GM23338 (cell line): ENCODE results near the gene NWD2. TPM values are rescaled to one million over a fixed set of nuclear protein-coding genes. Genes with fewer than 3 reads are reported as not detected.

Experiments used
- ATAC-seq: fragments of 200-7000 bp; cut with Tn5 transposase; 3 replicates; pipeline ENCODE4 v1.9.1; 2020
- DNase-seq: peaks from one replicate; pipeline ENCODE4 v3.0.0-alpha.2; 2015; ENCODE audit warnings: low spot score
- H2AFZ ChIP-seq: fragments of 200-600 bp; sonication (generic); 2 replicates; pipeline ENCODE4 v1.8.0; 2016; ENCODE audit warnings: antibody characterized with exemption, mild to moderate bottlenecking, moderate library complexity
- H3F3A ChIP-seq: fragments of 200-600 bp; sonication (generic); replicated peaks from 2 replicates; pipeline ENCODE4 v1.8.0; 2017; ENCODE audit warnings: antibody characterized with exemption, mixed run types, low read depth
- H3K27ac ChIP-seq: fragments of 200-600 bp; sonication (generic); 2 replicates; pipeline ENCODE4 v1.6.1; 2016; ENCODE audit warnings: low read depth
- H3K27me3 ChIP-seq: fragments of 200-600 bp; sonication (generic); 2 replicates; pipeline ENCODE4 v1.8.0; 2016; ENCODE audit warnings: mild to moderate bottlenecking, mixed run types, moderate library complexity; ENCODE audit not compliant: insufficient read depth
- H3K36me3 ChIP-seq: fragments of 200-600 bp; sonication (generic); 2 replicates; pipeline ENCODE4 v1.8.0; 2016; ENCODE audit warnings: mild to moderate bottlenecking; ENCODE audit not compliant: insufficient read depth
- H3K4me1 ChIP-seq: fragments of 200-600 bp; sonication (generic); 2 replicates; pipeline ENCODE4 v1.8.0; 2016; ENCODE audit warnings: mild to moderate bottlenecking, moderate library complexity; ENCODE audit not compliant: insufficient read depth
- H3K4me2 ChIP-seq: fragments of 200-600 bp; sonication (generic); 2 replicates; pipeline ENCODE4 v1.7.1; 2017; ENCODE audit warnings: mixed run types
- H3K4me3 ChIP-seq: fragments of 200-600 bp; sonication (generic); 2 replicates; pipeline ENCODE4 v1.6.1; 2016; ENCODE audit warnings: mixed run types
- H3K79me2 ChIP-seq: fragments of 200-600 bp; sonication (generic); replicated peaks from 2 replicates; pipeline ENCODE4 v1.8.0; 2017; ENCODE audit warnings: mild to moderate bottlenecking; ENCODE audit not compliant: insufficient read depth
- H3K9me2 ChIP-seq: fragments of 200-600 bp; sonication (generic); 2 replicates; pipeline ENCODE4 v1.8.0; 2017; ENCODE audit not compliant: insufficient read depth
- H4K20me1 ChIP-seq: fragments of 200-600 bp; sonication (generic); replicated peaks from 2 replicates; pipeline ENCODE4 v1.8.0; 2017; ENCODE audit warnings: mild to moderate bottlenecking; ENCODE audit not compliant: insufficient read depth
- H3K27ac Mint-ChIP-seq: 2 replicates; pipeline ENCODE4 v1.8.0; 2020; ENCODE audit warnings: inconsistent platforms, mild to moderate bottlenecking, moderate library complexity, mixed read lengths
- H3K27me3 Mint-ChIP-seq: 3 replicates; pipeline ENCODE4 v1.8.0; 2022; ENCODE audit warnings: low read depth, mild to moderate bottlenecking, moderate library complexity, mixed read lengths, inconsistent platforms; ENCODE audit not compliant: insufficient read depth, poor library complexity
- H3K36me3 Mint-ChIP-seq: 3 replicates; pipeline ENCODE4 v1.8.0; 2021; ENCODE audit warnings: low read depth, mild to moderate bottlenecking, inconsistent platforms, moderate library complexity, mixed read lengths
- H3K4me1 Mint-ChIP-seq: 3 replicates; pipeline ENCODE4 v1.8.0; 2020; ENCODE audit warnings: mild to moderate bottlenecking, inconsistent platforms, mixed read lengths
- H3K4me3 Mint-ChIP-seq: 3 replicates; pipeline ENCODE4 v1.8.0; 2021; ENCODE audit warnings: moderate library complexity, mild to moderate bottlenecking, inconsistent platforms, mixed read lengths
- H3K9me3 Mint-ChIP-seq: 3 replicates; pipeline ENCODE4 v1.8.0; 2020; ENCODE audit warnings: moderate library complexity, mild to moderate bottlenecking, inconsistent platforms, mixed read lengths
- CREB1 ChIP-seq: fragments of 250-450 bp; sonication (Bioruptor Pico); IDR thresholded peaks from 2 replicates; pipeline ENCODE4 v1.5.0; 2020; ENCODE audit warnings: low read depth, mild to moderate bottlenecking, moderate library complexity
- EZH2phosphoT487 ChIP-seq: fragments of 200-600 bp; sonication (generic); IDR thresholded peaks from one replicate; pipeline ENCODE4 v1.8.1; 2018; ENCODE audit warnings: antibody characterized with exemption; ENCODE audit not compliant: unreplicated experiment
- JUNB ChIP-seq: IDR thresholded peaks from one replicate; pipeline ENCODE4 v1.6.1; 2016; ENCODE audit warnings: antibody characterized with exemption; ENCODE audit not compliant: unreplicated experiment
- POLR2AphosphoS5 ChIP-seq: IDR thresholded peaks from 2 replicates; pipeline ENCODE4 v1.6.1; 2016; ENCODE audit warnings: antibody characterized with exemption, low read depth
- ZNF114 ChIP-seq: fragments of 250-450 bp; sonication (Bioruptor Pico); IDR thresholded peaks from 2 replicates; pipeline ENCODE4 v1.5.0; 2020; ENCODE audit warnings: mild to moderate bottlenecking, moderate library complexity
- ZNF331 ChIP-seq: fragments of 250-450 bp; sonication (Bioruptor Pico); IDR thresholded peaks from 2 replicates; pipeline ENCODE4 v1.5.0; 2020; ENCODE audit warnings: low read depth, mild to moderate bottlenecking, moderate library complexity
- polyA plus RNA-seq: library from polyadenylated mRNA; unstranded; fragments of >200 nt; fragmentation: Nextera tagmentation; extraction: Ambion mirVana; gene quantifications from 2 replicates; pipeline ENCODE4 v1.2.1, GENCODE V29; 2016
- total RNA-seq: library from RNA; depleted of rRNA; stranded (reverse); fragments of >200 nt; shearing (Covaris generic); gene quantifications from 2 replicates; pipeline ENCODE4 v1.2.3, GENCODE V29; 2014
- TF ChIP-seq, protein P1 (sequence below): IDR thresholded peaks from one replicate; pipeline ENCODE4 v1.6.1; 2018; ENCODE audit warnings: antibody characterized with exemption; ENCODE audit not compliant: unreplicated experiment

NWD2 gene
- total and polyA plus RNA-seq, 2 experiments from 2014 or later: 0.07 TPM; not detected in 1

DNA sequence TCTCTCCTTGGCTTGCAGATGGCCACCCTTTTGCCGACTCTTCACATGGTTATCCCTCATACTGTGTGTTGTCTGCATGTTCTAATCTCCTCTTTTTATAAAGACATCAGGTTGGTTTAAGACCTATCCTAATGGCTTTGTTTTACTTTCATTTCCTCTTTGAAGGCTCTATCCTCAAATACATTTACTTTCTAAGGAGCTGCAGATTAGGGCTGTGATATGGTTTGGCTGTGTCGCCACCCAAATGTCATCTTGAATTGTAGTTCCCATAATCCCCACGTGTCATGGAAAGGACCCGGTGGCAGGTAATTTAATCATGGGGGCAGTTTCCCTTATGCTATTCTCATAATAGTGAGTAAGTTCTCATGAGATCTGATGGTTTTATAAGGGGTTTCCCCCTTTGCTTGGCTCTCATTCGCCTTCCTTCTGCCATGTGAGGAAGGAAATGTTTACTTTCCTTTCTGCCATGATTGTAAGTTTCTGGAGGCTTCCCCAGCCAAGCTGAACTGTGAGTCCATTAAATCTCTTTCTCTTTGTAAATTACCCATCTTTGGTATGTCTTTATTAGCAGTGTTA, 237.1 kb downstream of the NWD2 start:
- H3K36me3 Mint-ChIP-seq: no peaks in the 10 kb centered on the region
- H3K4me3 Mint-ChIP-seq: no peak overlapping the region
- no peaks in the 10 kb centered on the region for H3K79me2 ChIP-seq
- no peaks in the 10 kb centered on the region for H3K4me1 Mint-ChIP-seq
- H3K9me2 ChIP-seq: peaks cover 6% of the 10 kb centered on the region; the same call in 1 of the 2 replicates
- no peak overlapping the region for H3K4me3 ChIP-seq
- H4K20me1 ChIP-seq: no peaks in the 10 kb centered on the region
- no peak overlapping the region for H3K4me2 ChIP-seq
- no peaks in the 10 kb centered on the region for H3K36me3 ChIP-seq
- no peaks in the 10 kb centered on the region for H3K27me3 Mint-ChIP-seq
- H3K27me3 ChIP-seq: no peaks in the 10 kb centered on the region
- ATAC-seq (no peak), DNase-seq (no peak)
- no peaks in the 10 kb centered on the region for H3F3A ChIP-seq
- H3K27ac ChIP-seq: no peak overlapping the region
- no peak for TF ChIP-seq EZH2phosphoT487
- TF ChIP-seq, protein P1, sequence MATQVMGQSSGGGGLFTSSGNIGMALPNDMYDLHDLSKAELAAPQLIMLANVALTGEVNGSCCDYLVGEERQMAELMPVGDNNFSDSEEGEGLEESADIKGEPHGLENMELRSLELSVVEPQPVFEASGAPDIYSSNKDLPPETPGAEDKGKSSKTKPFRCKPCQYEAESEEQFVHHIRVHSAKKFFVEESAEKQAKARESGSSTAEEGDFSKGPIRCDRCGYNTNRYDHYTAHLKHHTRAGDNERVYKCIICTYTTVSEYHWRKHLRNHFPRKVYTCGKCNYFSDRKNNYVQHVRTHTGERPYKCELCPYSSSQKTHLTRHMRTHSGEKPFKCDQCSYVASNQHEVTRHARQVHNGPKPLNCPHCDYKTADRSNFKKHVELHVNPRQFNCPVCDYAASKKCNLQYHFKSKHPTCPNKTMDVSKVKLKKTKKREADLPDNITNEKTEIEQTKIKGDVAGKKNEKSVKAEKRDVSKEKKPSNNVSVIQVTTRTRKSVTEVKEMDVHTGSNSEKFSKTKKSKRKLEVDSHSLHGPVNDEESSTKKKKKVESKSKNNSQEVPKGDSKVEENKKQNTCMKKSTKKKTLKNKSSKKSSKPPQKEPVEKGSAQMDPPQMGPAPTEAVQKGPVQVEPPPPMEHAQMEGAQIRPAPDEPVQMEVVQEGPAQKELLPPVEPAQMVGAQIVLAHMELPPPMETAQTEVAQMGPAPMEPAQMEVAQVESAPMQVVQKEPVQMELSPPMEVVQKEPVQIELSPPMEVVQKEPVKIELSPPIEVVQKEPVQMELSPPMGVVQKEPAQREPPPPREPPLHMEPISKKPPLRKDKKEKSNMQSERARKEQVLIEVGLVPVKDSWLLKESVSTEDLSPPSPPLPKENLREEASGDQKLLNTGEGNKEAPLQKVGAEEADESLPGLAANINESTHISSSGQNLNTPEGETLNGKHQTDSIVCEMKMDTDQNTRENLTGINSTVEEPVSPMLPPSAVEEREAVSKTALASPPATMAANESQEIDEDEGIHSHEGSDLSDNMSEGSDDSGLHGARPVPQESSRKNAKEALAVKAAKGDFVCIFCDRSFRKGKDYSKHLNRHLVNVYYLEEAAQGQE: no peak
- no peaks in the 10 kb centered on the region for H3K4me1 ChIP-seq
- no peak overlapping the region for H3K27ac Mint-ChIP-seq
- no peak overlapping the region for H2AFZ ChIP-seq
- H3K9me3 Mint-ChIP-seq: no peaks in the 10 kb centered on the region

DNA sequence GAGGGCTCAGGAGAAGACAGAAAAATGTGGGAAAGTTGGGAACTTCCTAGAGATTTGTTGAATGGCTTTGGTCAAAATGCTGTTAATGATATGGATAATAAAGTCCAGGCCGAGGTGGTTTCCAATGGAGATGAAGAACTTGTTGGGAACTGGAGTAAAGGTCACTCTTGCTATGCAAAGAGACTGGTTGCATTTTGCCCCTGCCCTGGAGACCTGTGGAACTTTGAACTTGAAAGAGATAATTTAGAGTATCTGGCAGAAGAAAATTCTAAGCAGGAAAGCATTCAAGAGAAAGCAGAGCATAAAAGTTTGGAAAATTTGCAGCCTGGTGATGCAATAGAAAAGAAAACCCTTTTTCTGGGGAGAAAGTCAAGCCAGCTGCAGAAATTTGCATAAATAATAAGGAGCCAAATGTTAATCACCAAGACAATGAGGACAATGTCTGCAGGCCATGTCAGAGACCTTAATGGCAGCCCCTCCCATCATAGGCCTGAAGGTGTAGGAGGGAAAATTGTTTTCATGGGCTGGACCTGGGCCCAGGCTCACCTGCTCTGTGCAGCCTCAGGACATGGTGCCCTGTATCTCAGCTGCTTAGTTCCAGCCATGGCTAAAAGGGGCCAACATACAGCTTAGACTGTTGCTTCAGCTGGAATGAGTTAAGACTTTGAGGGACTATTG, 237.8 kb downstream of the NWD2 start:
- Mint-ChIP-seq H3K9me3 (no peaks in the 10 kb centered on the region), H3K27ac (no peak overlapping the region), H3K4me1 (no peaks in the 10 kb centered on the region), H3K36me3 (no peaks in the 10 kb centered on the region), H3K27me3 (no peaks in the 10 kb centered on the region), H3K4me3 (no peak overlapping the region)
- no peak overlapping the region for H2AFZ ChIP-seq
- H3K9me2 ChIP-seq: peaks cover 6% of the 10 kb centered on the region; the same call in 1 of the 2 replicates
- no peaks in the 10 kb centered on the region for H4K20me1 ChIP-seq
- ATAC-seq (no peak), DNase-seq (no peak)
- no peaks in the 10 kb centered on the region for H3K79me2 ChIP-seq
- H3K27me3 ChIP-seq: no peaks in the 10 kb centered on the region
- H3F3A ChIP-seq: no peaks in the 10 kb centered on the region
- no peak overlapping the region for H3K4me2 ChIP-seq
- no peak overlapping the region for H3K4me3 ChIP-seq
- no peaks in the 10 kb centered on the region for H3K36me3 ChIP-seq
- no peak overlapping the region for H3K27ac ChIP-seq
- H3K4me1 ChIP-seq: no peaks in the 10 kb centered on the region
- no peak for TF ChIP-seq POLR2AphosphoS5
- no peak for TF ChIP-seq ZNF331 (CRISPR knock-in tag)
- TF ChIP-seq ZNF114 (CRISPR knock-in tag): no peak
- no peak for TF ChIP-seq CREB1 (CRISPR knock-in tag)
- TF ChIP-seq JUNB: no peak
- TF ChIP-seq, protein P1: no peak
